Panc1 (cell line): Measurements from ENCODE around the gene MRGPRE. TPM values are rescaled to one million over a fixed set of nuclear protein-coding genes. Genes with fewer than 3 reads are reported as not detected.

ENCODE experiments used
- ATAC-seq: fragments of 200-7000 bp; cut with Tn5 transposase; 2 replicates; pipeline ENCODE4 v1.9.1; 2020; ENCODE audit warnings: mild to moderate bottlenecking, moderate library complexity
- BruUV-seq: library from RNA; stranded (reverse); fragments of 400-500 nt; replicated peaks from 2 replicates; lab custom pipeline; 2021; lab: Mats Ljungman, UMichigan
- CTCF ChIA-PET: fragments of 300-600 bp; sonication (Branson Sonifier 250); formaldehyde crosslinking; loops from one replicate; lab custom pipeline; 2022; ENCODE audit warnings: antibody characterized with exemption; lab: Charles Lee
- POLR2A ChIA-PET: fragments of 300-600 bp; sonication (Branson Sonifier 250); formaldehyde crosslinking; loops from one replicate; lab custom pipeline; 2022; ENCODE audit warnings: antibody characterized with exemption; lab: Charles Lee
- DNase-seq: peaks from one replicate; pipeline ENCODE4 v3.0.0-alpha.2; 2010; ENCODE audit warnings: low read depth, low spot score
- H3K27ac ChIP-seq: 2 replicates; pipeline ENCODE4 v1.5.1; 2011; ENCODE audit warnings: mild to moderate bottlenecking, low read length, inconsistent platforms
- H3K27me3 ChIP-seq: fragments of 200-500 bp; sonication (Bioruptor generic); 2 replicates; pipeline ENCODE4 v1.6.0; 2014; ENCODE audit warnings: low read length, inconsistent platforms; ENCODE audit not compliant: control insufficient read depth, insufficient read depth
- H3K36me3 ChIP-seq: fragments of 200-500 bp; sonication (Bioruptor generic); 2 replicates; pipeline ENCODE4 v1.5.1; 2014; ENCODE audit warnings: inconsistent platforms, mild to moderate bottlenecking, low read length, moderate library complexity; ENCODE audit not compliant: control insufficient read depth, insufficient read depth
- H3K4me1 ChIP-seq: 2 replicates; pipeline ENCODE4 v1.5.1; 2011; ENCODE audit warnings: inconsistent platforms, mild to moderate bottlenecking, low read length, moderate library complexity; ENCODE audit not compliant: control insufficient read depth, insufficient read depth
- H3K4me3 ChIP-seq, 2 experiments: 2 replicates each; pipeline ENCODE4 v1.5.1; 2011 to 2012; ENCODE audit warnings: low read depth in 2 of 2, low read length in 2 of 2, mild to moderate bottlenecking in 2 of 2, inconsistent platforms in 1 of 2, moderate library complexity in 1 of 2
- H3K9me3 ChIP-seq: fragments of 200-500 bp; sonication (Bioruptor generic); 2 replicates; pipeline ENCODE4 v1.5.1; 2014; ENCODE audit warnings: low read depth, mild to moderate bottlenecking, inconsistent platforms, low read length, moderate library complexity; ENCODE audit not compliant: control insufficient read depth, insufficient read depth
- POLR2AphosphoS5 ChIP-seq: IDR thresholded peaks from 2 replicates; pipeline ENCODE4 v1.6.1; 2012; ENCODE audit warnings: mild to moderate bottlenecking, low read depth, low read length, moderate library complexity
- REST ChIP-seq, 2 experiments: IDR thresholded peaks; 2 replicates each; pipeline ENCODE4 v1.6.1; 2011 to 2012; ENCODE audit warnings: low read depth in 2 of 2, control low read depth in 1 of 2, low read length in 1 of 2, mild to moderate bottlenecking in 1 of 2, moderate library complexity in 1 of 2; ENCODE audit not compliant: insufficient read depth in 1 of 2
- SIN3A ChIP-seq: IDR thresholded peaks from 2 replicates; pipeline ENCODE4 v1.6.1; 2012; ENCODE audit warnings: low read depth, mild to moderate bottlenecking, low read length, moderate library complexity, borderline replicate concordance; ENCODE audit not compliant: insufficient read depth
- TCF7L2 ChIP-seq: IDR thresholded peaks from 2 replicates; pipeline ENCODE4 v1.6.1; 2011; ENCODE audit warnings: mild to moderate bottlenecking, low read depth, low read length, inconsistent platforms
- in situ Hi-C: cut with HindIII; loops from 2 replicates; pipeline ENCODE4 v1.10.0; 2016; ENCODE audit warnings: low sequenced_read_pairs, low pct_unique_long_range_greater_than_20kb
- intact Hi-C: fragments of 100-400 bp; cut with micrococcal nuclease; formaldehyde crosslinking; loops from one replicate; pipeline ENCODE4 v1.10.0; 2022; ENCODE audit not compliant: unreplicated experiment
- total RNA-seq: library from RNA; stranded (reverse); gene quantifications from one replicate; pipeline ENCODE4 v1.2.1, GENCODE V29; 2021; ENCODE audit not compliant: unreplicated experiment
- TF ChIP-seq, protein P1 (sequence below): fragments of 450-650 bp; IDR thresholded peaks from 2 replicates; pipeline ENCODE4 v1.5.1; 2017; ENCODE audit warnings: mild to moderate bottlenecking

MRGPRE gene
- total RNA-seq, 1 experiment from 2014 or later: 0.13 TPM

GRCh38 chr11:3206156-3206921 lies 25.9 kb downstream of the MRGPRE start:
- Histone ChIP-seq H3K27ac (no peak overlapping the region), H3K27me3 (peaks cover 13% of the 10 kb centered on the region), H3K9me3 (no peaks in the 10 kb centered on the region), H3K36me3 (no peaks in the 10 kb centered on the region), H3K4me1 (no peaks in the 10 kb centered on the region; the same call in 1 of the 2 replicates), H3K4me3 (no peak overlapping the region)
- in situ Hi-C loops (no loop called here), intact Hi-C loops (no loop called here)
- ATAC-seq: no peak
- DNase-seq: no peak
- TF ChIP-seq, protein P1, sequence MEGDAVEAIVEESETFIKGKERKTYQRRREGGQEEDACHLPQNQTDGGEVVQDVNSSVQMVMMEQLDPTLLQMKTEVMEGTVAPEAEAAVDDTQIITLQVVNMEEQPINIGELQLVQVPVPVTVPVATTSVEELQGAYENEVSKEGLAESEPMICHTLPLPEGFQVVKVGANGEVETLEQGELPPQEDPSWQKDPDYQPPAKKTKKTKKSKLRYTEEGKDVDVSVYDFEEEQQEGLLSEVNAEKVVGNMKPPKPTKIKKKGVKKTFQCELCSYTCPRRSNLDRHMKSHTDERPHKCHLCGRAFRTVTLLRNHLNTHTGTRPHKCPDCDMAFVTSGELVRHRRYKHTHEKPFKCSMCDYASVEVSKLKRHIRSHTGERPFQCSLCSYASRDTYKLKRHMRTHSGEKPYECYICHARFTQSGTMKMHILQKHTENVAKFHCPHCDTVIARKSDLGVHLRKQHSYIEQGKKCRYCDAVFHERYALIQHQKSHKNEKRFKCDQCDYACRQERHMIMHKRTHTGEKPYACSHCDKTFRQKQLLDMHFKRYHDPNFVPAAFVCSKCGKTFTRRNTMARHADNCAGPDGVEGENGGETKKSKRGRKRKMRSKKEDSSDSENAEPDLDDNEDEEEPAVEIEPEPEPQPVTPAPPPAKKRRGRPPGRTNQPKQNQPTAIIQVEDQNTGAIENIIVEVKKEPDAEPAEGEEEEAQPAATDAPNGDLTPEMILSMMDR: no peak
- TF ChIP-seq POLR2AphosphoS5 (no peak), REST (IDR thresholded peaks at IDR 0.05; ENCODE audit: insufficient read depth in 1 of 2, low read depth in 2 of 2, low read length in 1 of 2) (no peak), TCF7L2 (no peak), SIN3A (no peak)
- BruUV-seq: no TSS peak
- CTCF ChIA-PET: no interaction called here
- POLR2A ChIA-PET: no interaction called here

GRCh38 chr11:3205261-3206155 lies 26.7 kb downstream of the MRGPRE start:
- ATAC-seq (no peak), DNase-seq (no peak)
- Histone ChIP-seq H3K27ac (no peak overlapping the region), H3K9me3 (no peaks in the 10 kb centered on the region), H3K4me3 (no peak overlapping the region), H3K27me3 (peaks cover 15% of the 10 kb centered on the region), H3K4me1 (no peaks in the 10 kb centered on the region; the same call in 1 of the 2 replicates), H3K36me3 (no peaks in the 10 kb centered on the region)
- TF ChIP-seq REST (IDR thresholded peaks at IDR 0.05; ENCODE audit: insufficient read depth in 1 of 2, low read depth in 2 of 2, low read length in 1 of 2) (no peak), TCF7L2 (no peak), POLR2AphosphoS5 (no peak), SIN3A (no peak)
- TF ChIP-seq, protein P1: no peak
- ChIA-PET CTCF (interaction anchor here (0.6 kb wide), 1 partner anchor 94 kb away, joined by 4 read pairs; no protein-coding TSS in a partner anchor), POLR2A (no interaction called here)
- intact Hi-C loops: no loop called here
- in situ Hi-C loops: no loop called here
- BruUV-seq: no TSS peak
